PC-9 (cell line): ENCODE measurements around the gene COL27A1. TPM values are rescaled to one million over a fixed set of nuclear protein-coding genes. Genes with fewer than 3 reads are reported as not detected.

Source experiments
- BruUV-seq: library from RNA; stranded (reverse); fragments of 400-500 nt; replicated peaks from 2 replicates; lab custom pipeline; 2021; lab: Mats Ljungman, UMichigan
- CTCF ChIA-PET: fragments of 300-600 bp; sonication (Branson Sonifier 250); formaldehyde crosslinking; loops from one replicate; lab custom pipeline; 2022; ENCODE audit warnings: antibody characterized with exemption; lab: Charles Lee
- POLR2A ChIA-PET: fragments of 300-600 bp; sonication (Branson Sonifier 250); formaldehyde crosslinking; loops from one replicate; lab custom pipeline; 2022; ENCODE audit warnings: antibody characterized with exemption; ENCODE audit not compliant: unreplicated experiment; lab: Charles Lee
- DNase-seq, 2 experiments: peaks; one replicate each; pipeline versions ENCODE4 v3.0.0 to v3.0.0-alpha.2; 2015 to 2022; ENCODE audit warnings: mixed read lengths in 1 of 2
- H2AFZ ChIP-seq: fragments of 200-600 bp; sonication (generic); 2 replicates; pipeline ENCODE4 v1.8.1; 2017; ENCODE audit warnings: antibody characterized with exemption
- H3F3A ChIP-seq: fragments of 200-600 bp; sonication (generic); 2 replicates; pipeline ENCODE4 v1.8.1; 2017; ENCODE audit warnings: antibody characterized with exemption, mild to moderate bottlenecking, low read depth; ENCODE audit not compliant: insufficient read depth
- H3K27ac ChIP-seq: fragments of 200-600 bp; sonication (generic); 2 replicates; pipeline ENCODE4 v1.6.1; 2016; ENCODE audit warnings: mixed run types
- H3K27me3 ChIP-seq: fragments of 200-600 bp; sonication (generic); 2 replicates; pipeline ENCODE4 v1.6.1; 2016; ENCODE audit warnings: low read depth, mixed run types; ENCODE audit not compliant: insufficient read depth
- H3K36me3 ChIP-seq: fragments of 200-600 bp; sonication (generic); 2 replicates; pipeline ENCODE4 v1.6.1; 2016; ENCODE audit warnings: low read depth, mixed run types
- H3K4me1 ChIP-seq: fragments of 200-600 bp; sonication (generic); replicated peaks from 2 replicates; pipeline ENCODE4 v1.6.1; 2016; ENCODE audit warnings: mixed run types; ENCODE audit not compliant: insufficient read depth
- H3K4me2 ChIP-seq: fragments of 200-600 bp; sonication (generic); 2 replicates; pipeline ENCODE4 v1.6.1; 2017; ENCODE audit warnings: mixed run types
- H3K4me3 ChIP-seq: fragments of 200-600 bp; sonication (generic); 2 replicates; pipeline ENCODE4 v1.6.1; 2016; ENCODE audit warnings: mixed run types
- H3K79me2 ChIP-seq: fragments of 200-600 bp; sonication (generic); 2 replicates; pipeline ENCODE4 v1.6.1; 2017; ENCODE audit warnings: low read depth, mixed run types
- H3K9me2 ChIP-seq: fragments of 200-600 bp; sonication (generic); 2 replicates; pipeline ENCODE4 v1.8.1; 2017; ENCODE audit warnings: mild to moderate bottlenecking; ENCODE audit not compliant: insufficient read depth
- H3K9me3 ChIP-seq: fragments of 200-600 bp; sonication (generic); 2 replicates; pipeline ENCODE4 v1.8.1; 2016; ENCODE audit warnings: low read depth; ENCODE audit not compliant: insufficient read depth
- H4K20me1 ChIP-seq: fragments of 200-600 bp; sonication (generic); 2 replicates; pipeline ENCODE4 v1.8.1; 2017; ENCODE audit not compliant: insufficient read depth
- CTCF ChIP-seq: fragments of 200-600 bp; sonication (generic); conservative IDR thresholded peaks from 2 replicates; pipeline ENCODE4 v1.6.1; 2017; ENCODE audit warnings: mixed run types, antibody characterized with exemption, mild to moderate bottlenecking, moderate library complexity
- EZH2 ChIP-seq: fragments of 200-600 bp; sonication (generic); IDR thresholded peaks from 2 replicates; pipeline ENCODE4 v1.8.0; 2017; ENCODE audit warnings: antibody characterized with exemption, low read depth
- intact Hi-C: fragments of 100-400 bp; cut with micrococcal nuclease; formaldehyde crosslinking; loops from one replicate; pipeline ENCODE4 v1.10.0; 2022; ENCODE audit not compliant: unreplicated experiment
- total RNA-seq: library from RNA; stranded (reverse); gene quantifications from 2 replicates; pipeline ENCODE4 v1.2.3, GENCODE V29; 2021

Gene COL27A1
- total RNA-seq, 1 experiment from 2014 or later: 0.39 TPM

- DNase-seq: no peak
- Histone ChIP-seq H3K9me3 (no peaks in the 10 kb centered on the region), H3K4me2 (no peak overlapping the region), H3K27me3 (peaks cover 83% of the 10 kb centered on the region), H2AFZ (no peak overlapping the region), H4K20me1 (no peaks in the 10 kb centered on the region), H3K9me2 (no peaks in the 10 kb centered on the region), H3K79me2 (no peaks in the 10 kb centered on the region), H3F3A (no peaks in the 10 kb centered on the region), H3K4me3 (no peak overlapping the region), H3K36me3 (no peaks in the 10 kb centered on the region), H3K4me1 (no peaks in the 10 kb centered on the region), H3K27ac (no peak overlapping the region)
- CTCF ChIA-PET: no interaction called here
- intact Hi-C loops: no loop called here
- TF ChIP-seq CTCF (no peak), EZH2 (no peak)
- no TSS peak for BruUV-seq
- POLR2A ChIA-PET: no interaction called here
Measured at GRCh38 chr9:114120192-114121014, 34.9 kb upstream of the COL27A1 start.

DNA sequence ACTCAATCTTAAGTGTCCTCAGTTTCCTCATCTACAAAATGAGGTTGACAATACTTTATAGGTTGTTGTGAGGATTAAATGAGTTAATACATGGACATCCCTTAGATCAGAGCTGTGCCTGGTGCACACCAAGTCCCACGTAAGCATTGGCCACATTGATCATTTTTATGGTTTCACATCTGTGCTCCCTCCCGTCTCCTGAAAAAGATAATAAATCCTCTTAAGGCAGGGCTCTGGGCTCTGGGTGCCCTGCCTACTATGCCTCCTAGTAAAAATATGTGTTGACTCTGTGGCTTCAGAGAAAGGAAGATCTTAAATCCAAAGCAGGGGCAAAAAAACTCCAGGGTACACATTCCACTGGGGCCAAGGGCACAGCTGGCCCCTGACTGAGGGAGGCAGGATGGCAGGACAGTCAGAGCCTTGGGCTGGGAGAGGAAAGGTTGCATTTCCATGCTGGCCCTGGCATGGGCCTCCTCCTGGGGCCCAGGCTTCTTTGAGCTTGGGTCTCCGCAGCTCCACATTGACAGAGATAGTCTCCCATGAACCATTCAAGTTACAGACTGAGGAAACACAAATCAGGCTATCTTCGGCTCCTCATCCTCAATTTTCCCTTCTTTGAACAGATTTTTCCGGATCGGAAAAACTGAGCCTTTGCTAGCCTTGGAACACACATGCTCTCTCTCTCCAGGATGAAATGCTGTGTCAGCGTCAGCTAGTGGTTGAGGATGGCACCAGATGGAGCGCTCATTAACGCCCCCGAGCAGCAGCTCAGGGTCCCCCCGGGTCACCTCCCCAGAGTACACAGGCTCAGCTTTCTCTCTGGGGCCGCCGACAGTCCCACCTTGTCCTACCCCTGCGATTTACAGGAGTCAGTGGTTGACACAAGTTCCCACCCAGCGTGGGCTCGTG lies 33.9 kb upstream of the COL27A1 start:
- CTCF ChIA-PET: no interaction called here
- POLR2A ChIA-PET: no interaction called here
- TF ChIP-seq CTCF (no peak), EZH2 (no peak)
- Histone ChIP-seq H3K9me2 (no peaks in the 10 kb centered on the region), H4K20me1 (no peaks in the 10 kb centered on the region), H3K36me3 (no peaks in the 10 kb centered on the region), H3F3A (no peaks in the 10 kb centered on the region), H3K4me3 (no peak overlapping the region), H3K27me3 (peaks cover 82% of the 10 kb centered on the region), H3K9me3 (no peaks in the 10 kb centered on the region), H3K4me1 (no peaks in the 10 kb centered on the region), H2AFZ (no peak overlapping the region), H3K79me2 (no peaks in the 10 kb centered on the region), H3K27ac (no peak overlapping the region), H3K4me2 (no peak overlapping the region)
- intact Hi-C loops: no loop called here
- no TSS peak for BruUV-seq
- DNase-seq: no peak

- no peaks in the 10 kb centered on the region for H4K20me1 ChIP-seq
- no peak overlapping the region for H3K27ac ChIP-seq
- H3K4me2 ChIP-seq: no peak overlapping the region
- H3K9me2 ChIP-seq: no peaks in the 10 kb centered on the region
- H3F3A ChIP-seq: no peaks in the 10 kb centered on the region
- H3K79me2 ChIP-seq: no peaks in the 10 kb centered on the region
- TF ChIP-seq EZH2 (no peak), CTCF (no peak)
- ChIA-PET POLR2A (interaction anchor here (0.9 kb wide), 1 partner anchor 221 kb away, joined by 7 read pairs; no protein-coding TSS in a partner anchor), CTCF (no interaction called here)
- peaks cover 83% of the 10 kb centered on the region for H3K27me3 ChIP-seq
- no peak for DNase-seq
- H3K36me3 ChIP-seq: no peaks in the 10 kb centered on the region
- no peak overlapping the region for H2AFZ ChIP-seq
- BruUV-seq: no TSS peak
- no peaks in the 10 kb centered on the region for H3K9me3 ChIP-seq
- H3K4me1 ChIP-seq: no peaks in the 10 kb centered on the region
- H3K4me3 ChIP-seq: no peak overlapping the region
- intact Hi-C loops: no loop called here
Measured at GRCh38 chr9:114122136-114123027, 33.0 kb upstream of the COL27A1 start.
